K562 (cell line): ENCODE data around the gene DNAJC1. TPM values are rescaled to one million over a fixed set of nuclear protein-coding genes. Genes with fewer than 3 reads are reported as not detected.

Experiments
- ATAC-seq: fragments of 200-7000 bp; cut with Tn5 transposase; 3 replicates; pipeline ENCODE4 v1.9.1; 2020; ENCODE audit warnings: moderate library complexity
- BruUV-seq: library from RNA; stranded (reverse); fragments of 400-500 nt; replicated peaks from 2 replicates; lab custom pipeline; 2021; lab: Mats Ljungman, UMichigan
- CTCF ChIA-PET: fragments of 300-600 bp; formaldehyde crosslinking; extraction: SDS; loops from one replicate; lab custom pipeline; 2021; ENCODE audit warnings: low intra/inter-chr PET ratio; lab: Yijun Ruan, JAX
- POLR2A ChIA-PET: fragments of 300-600, 350-650 bp; sonication (Branson Sonifier 250); formaldehyde crosslinking; extraction: SDS; loops from one replicate; lab custom pipeline; 2021; ENCODE audit warnings: antibody characterized with exemption, inconsistent platforms; lab: Yijun Ruan, JAX
- DNase-seq, 4 experiments: peaks; one replicate each; pipeline versions ENCODE4 v3.0.0 to v3.0.0-alpha.2; 2011 to 2018; ENCODE audit warnings: low spot score in 3 of 4, mixed read lengths in 3 of 4; ENCODE audit errors: extremely low read depth in 1 of 4
- FAIRE-seq: peaks from 2 replicates; lab custom pipeline; 2011; peaks lifted over from hg19 to GRCh38; lab: Jason Lieb, UNC
- H2AFZ ChIP-seq: 2 replicates; pipeline ENCODE4 v1.6.0; 2011; ENCODE audit warnings: low read depth, low read length, control low read depth, inconsistent platforms
- H3K27ac ChIP-seq: fragments of 200-600 bp; 3 replicates; pipeline ENCODE4 v1.8.0; 2011; ENCODE audit warnings: low read depth, mild to moderate bottlenecking, control low read depth, inconsistent platforms, low read length, moderate library complexity, mixed read lengths; ENCODE audit errors: extremely low read depth
- H3K27me3 ChIP-seq, 2 experiments: fragments of 300-600 bp in 1 of 2; 2 replicates in 1 of 2; 3 replicates in 1 of 2; pipeline versions ENCODE4 v1.6.0 to v1.8.0; 2011; ENCODE audit warnings: inconsistent platforms in 2 of 2, low read length in 2 of 2, mild to moderate bottlenecking in 1 of 2, mixed read lengths in 1 of 2, moderate library complexity in 1 of 2; ENCODE audit not compliant: control insufficient read depth in 2 of 2, insufficient read depth in 2 of 2
- H3K36me3 ChIP-seq: fragments of 300-600 bp; 3 replicates; pipeline ENCODE4 v1.8.0; 2011; ENCODE audit warnings: mild to moderate bottlenecking, low read length, inconsistent platforms; ENCODE audit not compliant: control insufficient read depth, insufficient read depth
- H3K4me1 ChIP-seq, 2 experiments: fragments of 200-600 bp in 1 of 2; replicated peaks in 1 of 2; 2 replicates in 1 of 2; 3 replicates in 1 of 2; pipeline versions ENCODE4 v1.5.1 to v1.8.0; 2011; ENCODE audit warnings: inconsistent platforms in 2 of 2, low read length in 2 of 2, mild to moderate bottlenecking in 1 of 2, mixed read lengths in 1 of 2, moderate library complexity in 1 of 2; ENCODE audit not compliant: control insufficient read depth in 2 of 2, insufficient read depth in 2 of 2
- H3K4me2 ChIP-seq: 2 replicates; pipeline ENCODE4 v1.6.1; 2011; ENCODE audit warnings: low read length, control low read depth, inconsistent platforms, mixed read lengths; ENCODE audit not compliant: insufficient read depth
- H3K4me3 ChIP-seq: fragments of 200-600 bp; sonication (generic), shearing (Covaris generic); 2 replicates; pipeline ENCODE4 v1.5.1; 2016; ENCODE audit warnings: control low read depth, inconsistent platforms
- H3K79me2 ChIP-seq: fragments of 200-600 bp; 3 replicates; pipeline ENCODE4 v1.8.0; 2011; ENCODE audit warnings: low read length, inconsistent platforms; ENCODE audit not compliant: control insufficient read depth, insufficient read depth
- H3K9ac ChIP-seq, 2 experiments: 2 replicates each; pipeline versions ENCODE4 v1.6.0 to v1.6.1; 2011; ENCODE audit warnings: low read depth in 2 of 2, low read length in 2 of 2, control low read depth in 1 of 2, inconsistent platforms in 1 of 2, mild to moderate bottlenecking in 1 of 2, mixed read lengths in 1 of 2; ENCODE audit not compliant: insufficient read depth in 1 of 2
- H3K9me1 ChIP-seq: one replicate; pipeline ENCODE4 v1.6.0; 2011; ENCODE audit warnings: inconsistent platforms, mild to moderate bottlenecking, low read length, moderate library complexity; ENCODE audit not compliant: control insufficient read depth, insufficient read depth
- H3K9me3 ChIP-seq: replicated peaks from 2 replicates; pipeline ENCODE4 v1.5.1; 2011; ENCODE audit warnings: low read depth, low read length, inconsistent platforms; ENCODE audit not compliant: control insufficient read depth, insufficient read depth
- H4K20me1 ChIP-seq: replicated peaks from 2 replicates; pipeline ENCODE4 v1.6.1; 2011; ENCODE audit warnings: low read length, inconsistent platforms, mixed read lengths; ENCODE audit not compliant: control insufficient read depth, insufficient read depth
- KDM1A ChIP-seq, 2 experiments: fragments of 450-650 bp; IDR thresholded peaks; 2 replicates each; pipeline ENCODE4 v1.6.1; 2016; ENCODE audit warnings: mild to moderate bottlenecking in 2 of 2
- LARP7 ChIP-seq: fragments of 450-650 bp; IDR thresholded peaks from 2 replicates; pipeline ENCODE4 v1.6.1; 2016
- NCOR1 ChIP-seq: fragments of 450-650 bp; IDR thresholded peaks from 2 replicates; pipeline ENCODE4 v1.6.1; 2016; ENCODE audit warnings: mild to moderate bottlenecking, moderate library complexity
- NFE2 ChIP-seq: IDR thresholded peaks from 2 replicates; pipeline ENCODE4 v1.6.1; 2014; ENCODE audit warnings: antibody characterized with exemption, low read depth
- SLC30A9 ChIP-seq: fragments of 250-450 bp; sonication (Bioruptor Pico); IDR thresholded peaks from 2 replicates; pipeline ENCODE4 v1.8.0; 2022; ENCODE audit warnings: mild to moderate bottlenecking, moderate library complexity
- THRAP3 ChIP-seq: fragments of 450-650 bp; IDR thresholded peaks from 2 replicates; pipeline ENCODE4 v1.6.1; 2016; ENCODE audit warnings: mild to moderate bottlenecking, inconsistent platforms, borderline replicate concordance
- ZNF124 ChIP-seq: sonication (generic); formaldehyde crosslinking; IDR thresholded peaks from 2 replicates; pipeline ENCODE4 v1.8.1; 2022; ENCODE audit warnings: missing genetic modification reagents
- ZNF274 ChIP-seq: IDR thresholded peaks from 2 replicates; pipeline ENCODE4 v1.6.1; 2011; ENCODE audit warnings: low read depth, mild to moderate bottlenecking, low read length, moderate library complexity, borderline replicate concordance
- WGBS: fragments of 100-300 bp; shearing (Covaris generic); methylation state at CpG from one replicate; pipeline ENCODE4 v1.1.6; 2016; ENCODE audit warnings: low coverage, mixed read lengths; ENCODE audit not compliant: insufficient coverage; ENCODE audit errors: missing lambda C conversion rate; 5-methylcytosine and 5-hydroxymethylcytosine counted together
- in situ Hi-C: fragments of 300-500 bp; cut with MboI; formaldehyde crosslinking; loops from 4 replicates; pipeline ENCODE4 v1.15.0; 2018; ENCODE audit warnings: inconsistent platforms, mixed read lengths
- intact Hi-C: fragments of 100-400 bp; cut with micrococcal nuclease; formaldehyde crosslinking; loops from 2 replicates; pipeline ENCODE4 v1.14.2; 2022
- polyA plus RNA-seq, 8 experiments: library from polyadenylated mRNA; depleted of rRNA in 4 of 8; stranded (reverse) in 5 of 8; unstranded in 3 of 8; fragments of >200 nt; fragmentation: Nextera tagmentation in 2 of 8; fragmentation: Illumina TruSeq in 1 of 8; extraction: Ambion mirVana in 2 of 8; extraction: Trizol in 1 of 8; gene quantifications; 2 replicates each; pipeline versions ENCODE4 v1.2.1 to v1.2.3, GENCODE V29; 2011 to 2014; ENCODE audit warnings: inconsistent platforms in 1 of 8, missing spikeins in 1 of 8
- total RNA-seq, 7 experiments: library from RNA; depleted of rRNA in 6 of 7; stranded (reverse); fragments of >200 nt in 6 of 7; fragmentation: Illumina TruSeq in 2 of 7; extraction: Trizol in 2 of 7; gene quantifications; 2 replicates each; pipeline versions ENCODE4 v1.2.1 to v1.2.3, GENCODE V29; 2011 to 2021; ENCODE audit warnings: low replicate concordance in 1 of 7

Gene DNAJC1
- total and polyA plus RNA-seq, 9 of the 15 experiments (the other 6 are each of a cell fraction or from before 2014, with no cell fraction given), result 5.4 to 77.6 (median 40.3) TPM

- TF ChIP-seq ZNF274, result no peak
- TF ChIP-seq SLC30A9 (CRISPR knock-in tag), result no peak
Observed at GRCh38 chr10:21807180-21807579, 196.3 kb downstream of the DNAJC1 start (continued).

GRCh38 chr10:21803374-21803773, 200.2 kb downstream of the DNAJC1 start:
- no TSS peak for BruUV-seq
- FAIRE-seq (no peak), ATAC-seq (no peak), DNase-seq (no peak)
- Histone ChIP-seq H3K9ac (no peak overlapping the region), H3K79me2 (peaks cover 42% of the 10 kb centered on the region), H3K36me3 (peaks cover 23% of the 10 kb centered on the region), H3K4me2 (no peak overlapping the region), H3K9me3 (no peaks in the 10 kb centered on the region), H3K4me3 (no peak overlapping the region), H3K9me1 (no peaks in the 10 kb centered on the region), H2AFZ (no peak overlapping the region), H3K4me1 (peaks cover 4 to 30% of the 10 kb centered on the region in 2 experiments; a peak in 4 of 5 replicates), H3K27ac (no peak overlapping the region), H3K27me3 (no peaks in the 10 kb centered on the region), H4K20me1 (no peaks in the 10 kb centered on the region)
- WGBS, result 86% methylated on average over 1 of the region's 1 CpG
- POLR2A ChIA-PET, result interaction anchor here (1.0 kb wide), 1 partner anchor 14 kb away, joined by 3 read pairs; no protein-coding TSS in a partner anchor
- CTCF ChIA-PET, result no interaction called here
- TF ChIP-seq NFE2 (no peak), ZNF124 (no peak), KDM1A (IDR thresholded peaks at IDR 0.05) (0 out of 4 replicates have a peak, but pooled peaks of 1 of the 2 experiments have one; percentile 20), LARP7 (peak; percentile 44; the same call in 1 of the 2 replicates), THRAP3 (0 out of 2 replicates have a peak, but pooled peaks have one; percentile 70), NCOR1 (peak; percentile 16; the same call in 1 of the 2 replicates)
- intact Hi-C loops, result no loop called here
- in situ Hi-C loops, result no loop called here
